ENCODE results near the gene CINP.

Gene CINP

DNA sequence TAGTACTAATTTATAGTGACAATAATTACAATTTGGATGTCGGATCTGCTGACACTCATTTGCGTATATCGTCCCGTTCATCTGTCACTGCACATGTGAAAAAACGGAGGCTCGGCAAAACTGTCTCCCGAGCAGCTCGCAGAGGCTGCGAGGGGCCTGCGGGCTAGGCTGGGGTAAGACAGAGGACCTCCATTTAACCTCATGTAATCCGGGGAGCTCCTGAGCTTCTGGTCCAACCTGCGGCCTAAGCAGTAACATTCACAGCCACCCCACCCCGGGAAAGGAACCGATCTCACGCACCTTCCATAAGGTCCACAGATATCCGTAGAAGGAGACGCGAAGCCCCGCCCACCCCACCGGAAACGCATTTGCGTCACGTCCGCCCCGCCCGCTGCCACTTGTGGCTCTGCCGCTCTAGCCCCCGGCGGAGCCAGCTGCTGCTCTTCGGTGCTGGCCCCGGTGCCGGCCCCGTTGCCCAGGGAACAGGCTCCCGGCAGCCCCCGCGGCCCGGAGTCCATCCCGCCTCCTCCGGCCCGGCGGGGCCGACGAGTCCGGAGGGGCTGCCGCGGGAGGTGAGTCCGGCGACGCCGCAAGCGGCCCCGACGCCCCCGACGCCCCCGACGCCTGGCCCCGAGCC, at the start of gene CINP, which contains the start of gene TECPR2:
Gene CINP, minus strand, starts transcription at position 346 of the 637 bp plus-strand sequence. Its CDS starts 39 bp downstream, at position 307.
Gene TECPR2, plus strand, starts transcription at position 397 of the 637 bp plus-strand sequence. CDS start 13,781 bp downstream, outside the sequence.
- ATAC-seq, result peak; percentile 74 to 81

DNA sequence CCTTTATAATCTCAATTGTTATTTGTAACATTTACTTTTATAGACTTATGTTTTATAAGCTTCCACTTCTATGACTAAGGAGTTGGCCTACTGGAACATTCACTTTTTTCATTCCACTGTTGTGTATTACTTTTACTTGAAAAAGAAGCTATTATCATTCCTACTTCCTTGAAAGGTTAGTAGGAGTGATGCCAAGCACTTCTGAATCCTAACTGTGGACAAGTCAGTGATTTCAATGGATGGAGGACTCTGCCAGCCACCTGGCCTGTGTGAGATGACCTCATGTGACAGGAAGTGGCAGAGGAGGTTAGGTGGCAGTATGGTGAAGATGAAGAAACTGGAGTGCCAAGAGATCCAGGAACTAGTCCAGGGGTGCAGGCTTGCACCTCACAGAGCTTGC, 46.0 kb upstream of the CINP start:
- no peak for ATAC-seq

DNA sequence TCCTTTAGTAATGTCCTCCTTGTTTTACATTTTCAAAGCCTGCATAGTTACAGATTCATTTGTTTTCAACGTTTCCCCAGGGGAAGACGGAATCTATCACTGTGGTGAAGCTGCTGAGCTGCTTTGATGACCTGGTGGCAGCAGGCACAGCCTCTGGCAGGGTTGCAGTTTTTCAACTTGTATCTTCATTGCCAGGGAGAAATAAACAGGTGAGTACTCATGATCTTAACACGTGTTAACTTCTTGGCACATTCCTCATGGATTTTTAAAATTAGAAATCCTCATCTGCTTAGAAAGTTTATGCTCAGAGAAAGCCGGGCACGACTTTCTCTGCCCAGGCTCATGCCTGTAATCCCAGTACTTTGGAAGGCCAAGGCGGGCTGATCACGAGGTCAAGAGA, 44.6 kb upstream of the CINP start:
- no peak for ATAC-seq

DNA sequence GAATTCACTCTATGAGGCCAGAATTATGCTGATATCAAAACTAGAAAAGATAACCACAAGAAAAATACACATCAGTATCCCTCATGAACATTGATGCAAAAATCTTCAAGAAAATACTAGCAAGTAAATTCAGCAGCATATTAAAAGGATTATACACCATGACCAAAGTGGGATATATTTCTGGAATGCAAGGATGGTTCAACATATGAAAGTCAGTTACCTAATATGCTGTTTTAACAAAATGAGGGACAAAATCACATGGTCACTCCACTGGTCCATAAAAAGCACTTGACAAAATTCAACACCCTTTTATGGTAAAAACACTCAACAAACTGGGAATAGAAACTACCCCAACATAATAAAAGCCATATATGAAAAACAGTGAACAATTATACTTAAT, 40.3 kb upstream of the CINP start:
- ATAC-seq, result no peak

DNA sequence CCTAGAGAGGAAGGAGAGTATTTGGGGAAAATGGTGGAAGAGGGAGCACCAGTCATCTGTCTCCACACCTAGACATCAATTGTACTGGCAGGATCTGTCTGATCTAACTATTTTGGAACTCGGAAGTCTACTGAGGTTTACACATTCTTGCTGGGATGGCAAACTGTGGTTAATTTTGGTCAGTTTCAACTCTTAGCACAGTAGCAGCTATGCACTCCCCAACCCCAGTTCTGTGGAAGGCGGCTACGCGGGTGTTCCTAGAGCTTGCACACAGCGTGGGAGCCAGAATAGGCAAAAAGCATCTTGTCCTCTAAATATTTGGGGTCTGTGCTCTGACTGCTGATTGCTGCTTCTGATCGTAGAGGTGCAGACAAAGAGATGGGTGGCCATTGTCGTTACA, 33.8 kb upstream of the CINP start:
- no peak for ATAC-seq

DNA sequence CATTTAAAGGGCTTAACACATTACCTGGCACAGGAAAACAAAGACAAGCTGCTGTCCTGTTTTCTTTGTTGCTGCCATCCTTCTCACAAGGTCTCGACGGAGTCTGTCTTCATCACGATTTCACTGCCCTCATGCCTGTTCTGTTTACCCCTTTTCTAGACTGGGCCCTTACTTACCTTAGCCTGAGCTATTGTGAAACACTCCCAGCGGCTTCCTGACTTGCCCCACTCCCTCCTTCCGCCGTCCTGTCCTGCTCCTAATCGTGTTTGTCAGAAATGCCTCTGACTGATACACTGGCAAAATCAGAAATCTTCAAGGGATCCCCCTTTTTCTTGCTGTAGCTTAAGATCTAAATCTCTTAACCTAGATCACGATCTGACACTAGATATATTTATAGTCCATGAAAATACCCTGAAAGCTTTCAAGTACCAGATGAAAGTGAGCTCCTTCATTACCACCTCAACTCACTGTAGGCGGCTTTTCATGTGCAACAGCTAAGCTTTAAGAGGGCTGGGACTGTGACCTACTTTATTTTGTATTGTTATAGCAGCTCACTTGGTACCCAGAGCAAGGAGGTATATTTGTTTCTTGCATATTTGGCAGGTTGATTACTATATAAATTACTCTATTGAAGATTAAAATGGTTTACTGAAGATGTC, 32.2 kb upstream of the CINP start:
- peak in 1 of 2 donors; percentile 38 for ATAC-seq

DNA sequence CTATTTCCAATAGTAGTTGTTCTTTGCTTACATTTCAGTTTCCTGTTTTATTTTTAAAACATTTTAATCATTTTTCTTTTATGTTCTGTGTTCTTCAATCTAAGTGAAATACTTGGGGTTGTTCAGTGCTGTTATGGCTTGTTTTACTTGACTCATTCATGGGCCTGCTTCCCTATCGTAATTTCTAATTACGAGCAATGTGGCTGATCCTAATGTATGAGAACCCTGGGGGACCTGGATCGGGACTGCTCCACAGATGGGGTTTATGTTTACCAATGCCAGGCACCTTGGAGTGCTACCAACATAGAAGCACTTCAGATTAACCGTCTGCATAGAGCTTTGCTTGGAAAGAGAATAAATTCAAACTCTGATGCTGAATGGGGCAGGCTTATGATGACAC, 29.8 kb upstream of the CINP start:
- ATAC-seq, result no peak

DNA sequence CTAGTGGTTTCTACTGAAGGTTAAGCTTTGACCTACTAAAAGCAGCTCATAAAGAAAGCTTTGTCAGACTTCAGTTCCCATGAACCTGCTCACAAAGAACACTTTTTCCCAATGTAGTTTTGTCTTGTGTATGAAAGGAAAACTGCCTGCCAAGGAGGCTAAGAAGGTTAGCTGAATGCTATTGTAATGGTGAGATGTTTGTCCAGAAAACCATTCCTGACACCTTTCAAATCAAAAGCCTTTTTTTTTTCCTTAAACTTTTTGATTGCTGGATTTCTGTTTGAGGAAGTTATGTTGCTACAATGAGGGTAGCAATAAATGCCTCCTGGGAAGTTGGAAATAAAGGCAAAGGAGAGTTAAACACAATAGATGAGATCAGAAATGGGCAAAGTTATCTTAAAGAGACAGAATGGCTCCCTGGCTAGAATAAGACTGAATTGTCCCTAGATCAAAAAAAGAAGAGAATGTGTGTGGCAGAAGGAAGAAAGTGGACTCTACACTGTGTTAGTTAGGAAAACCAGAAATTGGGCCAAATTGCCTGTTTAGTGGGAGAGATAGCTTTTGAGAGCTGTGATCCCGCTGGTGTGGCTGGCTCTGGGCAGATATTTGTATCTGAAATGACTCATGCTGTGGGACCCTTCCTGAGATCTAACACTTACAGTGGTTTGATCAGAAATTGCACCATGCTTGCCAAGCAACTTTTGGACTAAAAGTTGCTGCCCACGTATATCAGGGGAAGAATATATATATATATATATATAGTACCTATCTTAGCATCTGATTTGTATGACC, 27.6 kb upstream of the CINP start:
- ATAC-seq, result no peak

DNA sequence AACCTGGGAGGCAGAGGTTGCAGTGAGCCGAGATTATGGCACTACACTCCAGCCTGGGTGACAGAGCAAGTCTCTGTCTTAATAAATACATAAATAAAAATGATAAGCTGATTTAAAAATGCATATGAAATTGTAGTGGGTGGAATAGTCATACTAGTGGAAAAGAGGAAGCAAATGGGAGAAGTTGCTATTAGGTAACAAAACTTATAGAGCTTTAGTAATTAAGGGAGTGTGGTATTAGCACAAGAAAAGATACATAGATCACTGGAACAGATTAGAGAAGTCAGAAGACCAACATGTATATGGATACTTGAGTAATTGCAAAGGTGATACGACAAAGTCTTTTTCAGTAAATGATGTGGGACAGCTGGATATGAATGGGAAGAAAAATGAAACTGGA, 26.6 kb upstream of the CINP start:
- no peak for ATAC-seq

DNA sequence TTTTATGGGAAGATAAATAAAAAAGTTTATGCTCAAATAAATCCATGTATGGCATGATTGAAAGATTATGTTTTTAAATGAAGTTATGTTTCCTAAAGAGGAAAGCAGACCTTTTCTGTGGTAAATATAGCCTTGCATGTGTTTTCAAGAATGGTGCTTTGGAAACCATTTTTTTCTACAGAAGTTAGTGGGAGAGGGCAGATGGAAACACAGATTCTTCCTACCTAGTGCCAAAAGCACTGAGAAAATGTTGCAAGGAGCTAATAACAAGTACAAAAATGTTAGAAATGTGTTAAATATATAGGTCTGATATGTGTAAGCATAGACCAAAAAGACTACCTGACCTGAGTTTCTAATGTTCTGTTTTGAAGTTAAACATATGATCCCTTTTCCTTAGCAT, 24.4 kb upstream of the CINP start:
- no peak for ATAC-seq

DNA sequence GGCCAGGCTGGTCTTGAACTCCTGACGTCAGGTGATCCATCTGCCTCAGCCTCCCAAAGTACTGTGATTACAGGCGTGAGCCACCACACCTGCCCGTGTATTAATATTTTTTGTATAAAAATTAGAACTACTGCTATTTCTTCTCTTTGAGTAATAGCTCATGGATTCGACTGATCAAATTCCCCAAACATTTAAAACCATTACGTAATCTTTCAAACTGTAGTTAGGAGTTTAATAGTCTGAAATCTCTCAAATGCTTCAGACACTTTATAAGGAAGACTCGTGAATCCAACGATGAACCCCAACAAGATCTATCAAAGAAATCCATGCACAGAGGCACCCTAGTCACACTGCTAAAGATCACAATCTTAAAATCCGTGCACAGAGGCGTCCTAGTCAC, 16.1 kb upstream of the CINP start:
- ATAC-seq, result no peak

DNA sequence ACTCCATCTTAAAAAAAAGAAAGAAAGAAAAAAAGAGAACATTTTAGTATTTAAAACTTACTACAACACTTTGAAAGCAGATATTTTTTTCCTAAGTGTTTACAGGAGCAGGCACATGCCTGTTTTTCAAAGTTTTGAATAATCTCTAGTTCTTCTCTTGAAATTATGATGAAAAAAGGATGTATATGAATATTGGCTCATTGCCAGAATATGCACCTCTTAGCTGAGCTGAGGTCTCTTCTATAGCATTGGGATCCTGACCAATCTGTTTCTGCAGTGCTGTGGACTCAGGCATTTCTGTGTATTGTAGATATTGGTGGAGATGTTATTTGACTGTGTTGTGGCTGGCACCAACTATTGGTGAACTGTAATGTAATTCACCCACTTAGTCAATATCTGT, 15.0 kb upstream of the CINP start:
- ATAC-seq, result no peak

DNA sequence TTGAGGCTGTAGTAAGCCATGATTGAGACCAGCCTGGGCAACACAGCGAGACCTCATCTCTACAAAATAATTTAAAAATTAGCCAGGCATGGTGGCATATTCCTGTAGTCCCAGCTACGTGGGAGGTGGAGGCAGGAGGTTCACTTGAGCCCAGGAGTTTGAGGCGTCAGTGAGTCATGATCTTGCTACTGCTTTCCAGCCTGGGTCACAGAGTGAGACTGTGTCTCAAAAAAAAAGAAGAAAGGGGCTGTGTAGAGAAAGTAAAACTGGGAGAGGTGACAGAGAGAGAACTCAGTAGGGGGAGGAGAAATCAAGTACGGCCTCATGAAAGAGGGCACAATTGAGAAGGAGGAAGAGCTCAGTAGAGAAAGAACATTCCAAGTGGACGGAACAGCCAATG, 12.4 kb upstream of the CINP start:
- peak in 1 of 2 donors; percentile 56 for ATAC-seq

DNA sequence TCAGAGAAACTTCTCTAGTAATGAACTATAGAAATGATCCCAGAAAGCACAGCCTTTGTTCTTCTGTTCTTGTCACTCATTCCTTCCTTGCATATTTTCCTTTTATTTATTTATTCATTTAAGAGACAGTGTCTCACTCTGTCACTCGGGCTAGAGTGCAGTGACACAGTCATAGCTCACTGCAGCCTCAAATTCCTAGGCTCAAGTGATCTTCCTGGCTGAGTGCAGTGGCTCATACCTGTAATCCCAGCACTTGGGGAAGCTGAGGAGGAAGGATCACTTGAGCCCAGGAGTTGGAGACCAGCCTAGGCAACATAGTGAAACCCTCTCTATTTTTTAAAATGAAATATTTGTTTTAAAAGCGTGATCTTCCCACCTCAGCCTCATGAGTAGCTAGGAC, 11.6 kb upstream of the CINP start:
- no peak for ATAC-seq

DNA sequence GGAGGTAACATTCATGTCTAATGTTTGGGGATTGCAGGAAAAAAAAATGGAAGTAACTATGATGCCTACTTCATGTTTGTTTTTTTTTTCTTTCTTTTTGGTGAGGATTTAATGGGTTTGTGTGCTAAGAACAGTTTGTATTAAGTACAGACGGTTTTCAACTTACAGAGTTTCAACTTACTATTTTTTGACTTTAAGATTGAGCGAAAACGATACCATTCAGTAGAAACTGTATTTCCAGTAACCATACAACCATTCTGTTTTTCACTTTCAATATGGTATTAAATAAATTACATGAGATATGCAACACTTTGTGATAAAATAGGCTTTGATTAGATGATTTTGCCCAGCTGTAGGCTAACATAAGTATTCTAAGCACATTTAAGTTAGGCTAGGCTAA, 10.4 kb upstream of the CINP start:
- ATAC-seq, result no peak

DNA sequence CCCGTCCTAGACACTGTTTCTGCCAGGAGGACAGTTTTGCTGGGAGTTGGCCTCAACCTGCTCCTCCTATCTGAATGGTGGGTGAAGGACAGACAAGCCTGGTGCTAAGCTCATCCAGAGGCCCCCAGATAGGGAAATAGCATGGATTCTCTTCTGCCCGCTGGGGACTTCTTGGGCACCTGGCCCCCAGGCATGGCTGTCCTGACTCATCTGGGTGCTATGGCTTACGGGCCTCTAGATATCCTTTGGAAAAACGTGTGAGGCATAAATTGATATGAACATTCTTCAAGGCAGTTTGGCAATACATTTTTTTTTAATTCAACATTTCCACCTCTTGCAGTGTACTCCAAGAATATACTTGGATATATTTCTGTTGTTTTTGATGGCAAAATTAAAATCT, 8.7 kb upstream of the CINP start:
- ATAC-seq, result no peak

DNA sequence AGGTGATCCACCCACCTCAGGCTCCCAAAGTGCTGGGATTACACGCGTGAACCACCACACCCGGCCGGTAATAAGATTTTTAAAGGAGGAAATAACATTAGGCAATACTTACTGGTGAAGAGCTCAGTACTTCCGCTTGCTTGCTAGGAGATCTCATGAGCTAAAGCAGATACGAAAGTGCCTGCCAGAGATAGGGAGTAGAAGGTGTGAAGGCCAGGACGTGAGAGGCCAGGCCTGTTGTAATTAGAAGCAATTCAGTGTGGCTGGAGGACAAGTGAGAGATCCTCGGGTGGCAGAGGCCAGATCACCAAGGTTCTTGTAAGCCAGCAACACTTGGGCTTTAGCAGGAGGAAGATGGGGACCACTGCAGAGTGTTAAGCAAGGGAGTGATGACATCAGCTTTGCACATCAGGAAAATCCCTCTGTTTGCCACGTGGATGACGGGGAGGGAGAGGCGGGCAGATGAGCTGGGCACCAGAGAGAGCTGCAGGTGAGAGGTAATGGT, 7.7 kb upstream of the CINP start:
- ATAC-seq, result no peak

DNA sequence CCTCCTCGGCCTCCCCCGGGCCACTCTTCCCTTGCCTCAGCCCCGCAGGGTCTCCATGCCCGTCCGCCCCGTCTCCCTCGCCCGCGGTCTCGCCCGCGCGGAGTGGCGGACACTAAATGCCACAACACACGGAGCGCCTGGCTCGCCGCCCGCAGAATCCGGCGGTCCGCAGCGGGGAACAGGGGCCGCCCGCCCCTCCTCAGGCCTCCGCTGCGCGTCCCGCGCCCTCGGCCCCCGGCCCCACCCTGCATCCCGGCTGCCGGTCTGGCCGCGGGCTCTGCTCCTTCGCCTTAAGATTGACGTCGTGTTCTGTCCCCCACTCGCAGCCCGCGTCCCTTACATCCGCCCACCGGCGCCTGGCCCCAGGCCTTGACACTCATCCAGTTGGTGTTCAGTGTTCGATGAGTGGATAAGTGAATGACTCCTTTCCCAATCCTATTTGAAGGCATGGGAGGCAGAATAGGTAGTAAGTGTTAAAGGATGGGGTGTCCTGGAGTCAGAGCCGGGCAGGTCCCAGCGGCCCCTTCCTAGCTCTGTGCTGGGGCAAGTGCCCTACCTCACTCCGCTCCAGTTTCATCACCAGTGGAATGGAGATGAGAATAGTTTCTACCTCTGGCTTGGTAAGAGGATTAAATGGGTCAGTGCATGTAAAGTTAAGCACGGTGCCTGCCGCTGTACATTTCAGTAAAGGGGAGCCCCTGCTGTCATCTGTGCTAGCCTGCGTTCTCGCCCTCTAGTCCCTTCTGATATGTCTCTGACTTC, 673 bp upstream of the CINP start:
- no peak for ATAC-seq

DNA sequence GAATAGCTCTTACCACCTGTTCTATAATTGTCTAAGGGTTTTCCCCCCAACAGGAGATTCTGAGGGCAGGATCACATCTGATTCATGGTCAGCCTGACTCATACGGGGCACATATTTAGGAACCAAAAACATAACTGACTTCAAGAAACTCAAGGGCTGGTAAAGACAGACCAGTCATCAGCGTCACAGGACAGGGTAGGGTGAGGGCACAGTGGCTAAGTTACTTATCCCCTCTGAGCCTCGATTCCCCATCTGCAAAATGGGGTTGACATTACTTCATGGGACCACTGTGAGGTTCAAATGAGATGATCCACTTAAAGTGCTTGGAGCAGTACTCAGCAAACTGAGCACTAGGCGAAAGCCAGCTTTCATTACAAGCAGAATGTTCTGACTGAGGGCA, 606 bp downstream of the CINP start:
- ATAC-seq, result peak; percentile 91 to 93

DNA sequence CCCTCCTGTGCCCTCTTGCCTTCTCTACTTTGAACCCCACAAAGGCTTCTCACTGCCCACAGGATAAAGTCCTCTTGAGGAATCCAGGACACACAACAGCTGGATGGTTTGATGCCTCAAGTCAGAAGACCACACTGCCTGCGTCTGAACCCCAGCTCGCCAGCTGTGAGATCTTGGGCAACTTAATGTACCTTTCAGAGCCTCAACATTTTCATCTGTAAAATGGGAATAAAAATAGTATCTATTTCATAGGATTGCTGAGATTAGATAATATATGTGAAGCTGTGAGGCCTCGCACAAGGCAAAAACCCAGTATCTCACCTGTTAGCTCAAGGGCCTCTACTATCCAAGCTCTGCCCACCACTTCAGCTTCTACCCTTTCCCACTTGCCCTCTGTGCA, 2.3 kb downstream of the CINP start:
- no peak for ATAC-seq

DNA sequence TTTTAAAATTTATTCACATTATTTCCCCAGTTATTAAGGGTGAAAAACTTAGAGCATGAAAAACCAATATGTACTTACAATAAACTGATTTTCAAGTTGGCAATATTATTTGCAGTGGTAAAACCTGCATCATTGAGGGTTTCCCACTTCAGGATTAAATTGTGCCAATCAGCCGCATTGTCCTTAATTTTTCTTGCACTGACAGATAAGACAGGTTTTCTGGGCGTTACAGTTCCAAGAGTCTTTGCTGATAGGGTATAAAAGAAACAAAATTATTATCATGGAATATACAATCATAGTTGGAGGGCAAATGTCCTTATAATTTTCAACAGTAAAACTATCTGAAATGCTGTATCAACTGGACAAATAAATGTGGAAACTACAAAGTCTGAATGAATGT, 3.3 kb downstream of the CINP start:
- ATAC-seq, result no peak

DNA sequence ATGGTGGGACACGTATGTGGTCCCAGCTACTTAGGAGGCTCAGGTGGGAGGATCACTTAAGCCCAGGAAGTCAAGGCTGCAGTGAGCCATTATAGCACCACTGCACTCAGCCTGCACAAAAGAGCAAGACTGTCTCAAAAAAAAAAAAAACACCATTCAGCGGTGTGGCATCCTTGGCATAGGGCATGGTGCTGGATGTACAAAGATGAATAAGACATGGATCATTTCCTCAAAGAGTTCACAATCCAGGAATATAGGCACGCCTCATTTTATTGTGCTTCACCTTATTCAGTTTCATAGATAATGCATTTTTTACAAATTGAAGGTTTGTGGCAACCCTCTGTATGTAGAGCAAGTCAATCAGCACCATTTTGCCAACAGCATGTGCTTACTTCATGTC, 6.4 kb downstream of the CINP start:
- no peak for ATAC-seq

DNA sequence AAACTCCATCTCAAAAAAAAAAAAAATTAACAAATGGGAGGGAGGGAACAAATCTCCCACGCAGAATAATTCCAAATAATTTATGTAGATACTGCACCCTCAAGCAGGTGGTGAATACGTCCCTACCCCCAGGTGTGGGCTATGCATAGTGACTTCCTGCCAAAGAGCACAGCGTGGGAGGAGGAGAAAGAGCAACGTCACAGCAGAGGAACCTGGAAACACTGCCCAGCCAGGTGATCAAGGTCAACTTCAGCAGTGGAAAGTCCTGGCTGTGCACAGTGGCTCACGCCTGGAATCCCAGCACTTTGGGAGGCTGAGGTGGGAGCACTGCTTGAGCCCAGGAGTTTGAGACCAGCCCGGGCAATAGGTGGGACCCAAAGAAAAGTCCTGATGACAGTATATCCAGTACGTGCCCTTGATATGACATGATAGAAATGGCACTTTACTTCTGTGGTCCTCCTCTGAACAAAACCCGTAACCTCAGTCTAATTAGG, 9.5 kb downstream of the CINP start:
- ATAC-seq, result no peak
